ENCODE measurements around the gene CGB3.
A peak's percentile ranks its signal among the peaks of the same experiment; 100 is the strongest.
"Not testable (repeated sequence)": the region's sequence is repeated elsewhere in the genome, so short reads cannot be mapped to it uniquely, and the experiment has no call there.

CGB3 gene

GRCh38 chr19:49042666-49043065 is 18.5 kb upstream of the CGB3 start:
- DNase-seq (ENCODE audit: low spot score): not testable (repeated sequence)

GRCh38 chr19:49042177-49042576 is 18.0 kb upstream of the CGB3 start:
- DNase-seq (ENCODE audit: low spot score): no peak

GRCh38 chr19:49039736-49040135 is 15.6 kb upstream of the CGB3 start:
- DNase-seq (ENCODE audit: low spot score): not testable (repeated sequence)

GRCh38 chr19:49038557-49039276 is 14.6 kb upstream of the CGB3 start:
- not testable (repeated sequence) for DNase-seq (ENCODE audit: low spot score)

- DNase-seq (ENCODE audit: low spot score): not testable (repeated sequence)
Measured at GRCh38 chr19:49038111-49038510, 14.0 kb upstream of the CGB3 start.

GRCh38 chr19:49036815-49037214 is 12.7 kb upstream of the CGB3 start, which contains the start of gene CGB1:
TSS of gene CGB1 (minus strand) at chr19:49036895. CDS start at chr19:49036711, 184 bp downstream.
- peak; percentile 62 for DNase-seq (ENCODE audit: low spot score)

- peak; percentile 48 for DNase-seq (ENCODE audit: low spot score)
Measured at GRCh38 chr19:49031642-49032301, 7.6 kb upstream of the CGB3 start, which contains the start of gene CGB2. TSS of gene CGB2 (plus strand) at chr19:49031890. CDS start at chr19:49032096, 206 bp downstream.

GRCh38 chr19:49030323-49030722 is 6.2 kb upstream of the CGB3 start:
- DNase-seq (ENCODE audit: low spot score): not testable (repeated sequence)

- not testable (repeated sequence) for DNase-seq (ENCODE audit: low spot score)
Measured at GRCh38 chr19:49029749-49030148, 5.6 kb upstream of the CGB3 start.

- DNase-seq (ENCODE audit: low spot score): not testable (repeated sequence)
Measured at GRCh38 chr19:49028686-49029085, 4.6 kb upstream of the CGB3 start.

- DNase-seq (ENCODE audit: low spot score): not testable (repeated sequence)
Measured at GRCh38 chr19:49025599-49025998, 1.5 kb upstream of the CGB3 start.

GRCh38 chr19:49025088-49025487 is 955 bp upstream of the CGB3 start:
- DNase-seq (ENCODE audit: low spot score): not testable (repeated sequence)

- no peak for DNase-seq (ENCODE audit: low spot score)
Measured at GRCh38 chr19:49022116-49022515, 2.0 kb downstream of the CGB3 start.

GRCh38 chr19:49020931-49021895 is 2.9 kb downstream of the CGB3 start:
- no peak for DNase-seq (ENCODE audit: low spot score)

GRCh38 chr19:49020342-49020741 is 3.8 kb downstream of the CGB3 start:
- DNase-seq (ENCODE audit: low spot score): no peak

GRCh38 chr19:49019242-49019932 is 4.7 kb downstream of the CGB3 start:
- DNase-seq (ENCODE audit: low spot score): peak; percentile 38

GRCh38 chr19:49018388-49019241 is 5.5 kb downstream of the CGB3 start:
- DNase-seq (ENCODE audit: low spot score): not testable (repeated sequence)

GRCh38 chr19:49017666-49018351 is 6.3 kb downstream of the CGB3 start:
- DNase-seq (ENCODE audit: low spot score): peak; percentile 37

- no peak for DNase-seq (ENCODE audit: low spot score)
Measured at GRCh38 chr19:49017041-49017665, 7.0 kb downstream of the CGB3 start, which contains the start of gene LHB. TSS of gene LHB (minus strand) at chr19:49017091. CDS start at chr19:49017081, 10 bp downstream.
